HG02763 (cell line): ENCODE measurements around the gene PRR5L.
A peak's percentile ranks its signal among the peaks of the same experiment; 100 is the strongest.
"Not testable (repeated sequence)": the region's sequence is repeated elsewhere in the genome, so short reads cannot be mapped to it uniquely, and the experiment has no call there.

ENCODE experiments used
- ATAC-seq: cut with Tn5 transposase; IDR thresholded peaks from one replicate; pipeline ENCODE4 v1.9.1; 2021; ENCODE audit warnings: mild to moderate bottlenecking, moderate library complexity; ENCODE audit not compliant: unreplicated experiment

PRR5L gene

GRCh38 chr11:36487619-36488018 lies 191.5 kb downstream of the PRR5L start:
- ATAC-seq = no peak

- peak; percentile 52 for ATAC-seq
Observed at GRCh38 chr11:36488096-36488495, 192.0 kb downstream of the PRR5L start.

GRCh38 chr11:36490026-36490806 lies 194.1 kb downstream of the PRR5L start:
- no peak for ATAC-seq

GRCh38 chr11:36492724-36493304 lies 196.7 kb downstream of the PRR5L start:
- no peak for ATAC-seq

- ATAC-seq = no peak
Observed at GRCh38 chr11:36493332-36493731, 197.2 kb downstream of the PRR5L start.

- ATAC-seq = no peak
Observed at GRCh38 chr11:36498721-36499120, 202.6 kb downstream of the PRR5L start.

- ATAC-seq = no peak
Observed at GRCh38 chr11:36499315-36499714, 203.2 kb downstream of the PRR5L start.

- ATAC-seq = peak; percentile 94
Observed at GRCh38 chr11:36500315-36500721, 204.2 kb downstream of the PRR5L start.

- no peak for ATAC-seq
Observed at GRCh38 chr11:36501236-36501635, 205.1 kb downstream of the PRR5L start.

- no peak for ATAC-seq
Observed at GRCh38 chr11:36507824-36508489, 211.9 kb downstream of the PRR5L start.

- ATAC-seq = no peak
Observed at GRCh38 chr11:36508743-36509142, 212.7 kb downstream of the PRR5L start.

GRCh38 chr11:36509201-36509639 lies 213.1 kb downstream of the PRR5L start:
- ATAC-seq = no peak

- ATAC-seq = peak; percentile 98
Observed at GRCh38 chr11:36509694-36510593, 213.9 kb downstream of the PRR5L start, which contains the start of gene TRAF6. Gene TRAF6 (minus strand): TSS chr11:36510272. CDS start chr11:36501515, 8,757 bp downstream.

GRCh38 chr11:36510594-36510942 lies 214.5 kb downstream of the PRR5L start:
- no peak for ATAC-seq

- ATAC-seq = not testable (repeated sequence)
Observed at GRCh38 chr11:36511062-36511461, 215.0 kb downstream of the PRR5L start.

- ATAC-seq = no peak
Observed at GRCh38 chr11:36512016-36512415, 215.9 kb downstream of the PRR5L start.

GRCh38 chr11:36513965-36514364 lies 217.9 kb downstream of the PRR5L start:
- ATAC-seq = no peak
